HepG2 (cell line): ENCODE results near the gene TNIP1. TPM values are rescaled to one million over a fixed set of nuclear protein-coding genes. Genes with fewer than 3 reads are reported as not detected.

Source experiments
- ERF ChIP-seq: IDR thresholded peaks from 2 replicates; pipeline ENCODE4 v1.6.1; 2018; ENCODE audit warnings: missing biosample characterization, missing genetic modification reagents
- GTF2F1 ChIP-seq: fragments of 150-350 bp; IDR thresholded peaks from 2 replicates; pipeline ENCODE4 v1.6.1; 2014; ENCODE audit warnings: low read length
- HCFC1 ChIP-seq: fragments of 150-350 bp; IDR thresholded peaks from 2 replicates; pipeline ENCODE4 v1.6.1; 2014; ENCODE audit warnings: low read depth, low read length
- KDM2A ChIP-seq: sonication (generic); formaldehyde crosslinking; IDR thresholded peaks from 2 replicates; pipeline ENCODE4 v1.4.0; 2020; ENCODE audit warnings: low read depth, missing genetic modification reagents, borderline replicate concordance
- RCOR2 ChIP-seq: IDR thresholded peaks from 2 replicates; pipeline ENCODE4 v1.6.1; 2016; ENCODE audit warnings: missing biosample characterization, missing genetic modification reagents
- YEATS4 ChIP-seq: sonication (generic); formaldehyde crosslinking; IDR thresholded peaks from 2 replicates; pipeline ENCODE4 v1.4.0; 2020; ENCODE audit warnings: missing genetic modification reagents, borderline replicate concordance
- ZFP62 ChIP-seq: sonication (generic); formaldehyde crosslinking; IDR thresholded peaks from 2 replicates; pipeline ENCODE4 v1.4.0; 2020; ENCODE audit warnings: missing genetic modification reagents
- ZNF337 ChIP-seq: sonication (generic); formaldehyde crosslinking; IDR thresholded peaks from 2 replicates; pipeline ENCODE4 v1.5.1; 2020; ENCODE audit warnings: missing genetic modification reagents, low read depth, mild to moderate bottlenecking, borderline replicate concordance
- ZNF451 ChIP-seq: sonication (generic); formaldehyde crosslinking; IDR thresholded peaks from 2 replicates; pipeline ENCODE4 v1.5.0; 2020; ENCODE audit warnings: mild to moderate bottlenecking, missing genetic modification reagents
- ZNF616 ChIP-seq: sonication (generic); formaldehyde crosslinking; IDR thresholded peaks from 2 replicates; pipeline ENCODE4 v1.5.0; 2020; ENCODE audit warnings: low read depth, mild to moderate bottlenecking, missing genetic modification reagents
- polyA plus RNA-seq, 8 experiments: library from polyadenylated mRNA; depleted of rRNA in 3 of 8; stranded (reverse) in 7 of 8; unstranded in 1 of 8; fragments of >200 nt; fragmentation: Illumina TruSeq in 4 of 8; extraction: Trizol in 4 of 8; gene quantifications; 2 replicates each; pipeline versions ENCODE4 v1.2.1 to v1.2.3, GENCODE V29; 2011 to 2016; ENCODE audit warnings: low read depth in 4 of 8, missing spikeins in 1 of 8, mixed read lengths in 1 of 8; ENCODE audit not compliant: insufficient read depth in 1 of 8
- total RNA-seq, 5 experiments: library from RNA; depleted of rRNA; stranded (reverse); fragments of >200 nt; fragmentation: Illumina TruSeq; extraction: Trizol; gene quantifications; 2 replicates each; pipeline ENCODE4 v1.2.3, GENCODE V29; 2016; ENCODE audit warnings: low read depth in 1 of 5
- TF ChIP-seq, protein P1 (sequence below): sonication (generic); formaldehyde crosslinking; IDR thresholded peaks from 2 replicates; pipeline ENCODE4 v1.5.0; 2020; ENCODE audit warnings: mild to moderate bottlenecking, missing genetic modification reagents
- TF ChIP-seq, protein P2 (sequence below): sonication (generic); formaldehyde crosslinking; IDR thresholded peaks from 2 replicates; pipeline ENCODE4 v1.8.0; 2022; ENCODE audit warnings: mild to moderate bottlenecking, missing genetic modification reagents, moderate library complexity
- TF ChIP-seq, protein P3 (sequence below): sonication (generic); formaldehyde crosslinking; IDR thresholded peaks from 2 replicates; pipeline ENCODE4 v1.9.0; 2021; ENCODE audit warnings: missing genetic modification reagents, borderline replicate concordance
- TF ChIP-seq, protein P4 (sequence below): sonication (generic); formaldehyde crosslinking; IDR thresholded peaks from 2 replicates; pipeline ENCODE4 v1.4.0; 2020; ENCODE audit warnings: mild to moderate bottlenecking, missing genetic modification reagents

TNIP1 gene
- total and polyA plus RNA-seq, 2 of the 13 experiments (the other 11 are each of a cell fraction or from before 2014, with no cell fraction given), result 26.2 to 45.9 TPM

GRCh38 chr5:151020304-151021110 is 60.3 kb downstream of the TNIP1 start, which contains the start of gene GPX3 (continued):
- TF ChIP-seq, protein P1, sequence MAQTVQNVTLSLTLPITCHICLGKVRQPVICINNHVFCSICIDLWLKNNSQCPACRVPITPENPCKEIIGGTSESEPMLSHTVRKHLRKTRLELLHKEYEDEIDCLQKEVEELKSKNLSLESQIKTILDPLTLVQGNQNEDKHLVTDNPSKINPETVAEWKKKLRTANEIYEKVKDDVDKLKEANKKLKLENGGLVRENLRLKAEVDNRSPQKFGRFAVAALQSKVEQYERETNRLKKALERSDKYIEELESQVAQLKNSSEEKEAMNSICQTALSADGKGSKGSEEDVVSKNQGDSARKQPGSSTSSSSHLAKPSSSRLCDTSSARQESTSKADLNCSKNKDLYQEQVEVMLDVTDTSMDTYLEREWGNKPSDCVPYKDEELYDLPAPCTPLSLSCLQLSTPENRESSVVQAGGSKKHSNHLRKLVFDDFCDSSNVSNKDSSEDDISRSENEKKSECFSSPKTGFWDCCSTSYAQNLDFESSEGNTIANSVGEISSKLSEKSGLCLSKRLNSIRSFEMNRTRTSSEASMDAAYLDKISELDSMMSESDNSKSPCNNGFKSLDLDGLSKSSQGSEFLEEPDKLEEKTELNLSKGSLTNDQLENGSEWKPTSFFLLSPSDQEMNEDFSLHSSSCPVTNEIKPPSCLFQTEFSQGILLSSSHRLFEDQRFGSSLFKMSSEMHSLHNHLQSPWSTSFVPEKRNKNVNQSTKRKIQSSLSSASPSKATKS (CRISPR knock-in tag), result no peak
- TF ChIP-seq ZNF451 (CRISPR knock-in tag) (peak; percentile 54; the same call in 1 of the 2 replicates), YEATS4 (CRISPR knock-in tag) (peak; percentile 55), KDM2A (CRISPR knock-in tag) (peak; percentile 77), ERF (CRISPR knock-in tag) (peak; percentile 83), ZNF616 (no peak; the same call in 1 of the 2 replicates), ZNF337 (no peak), HCFC1 (no peak), ZFP62 (CRISPR knock-in tag) (no peak), GTF2F1 (no peak), RCOR2 (CRISPR knock-in tag) (0 out of 2 replicates have a peak, but pooled peaks have one; percentile 27)
- TF ChIP-seq, protein P2, sequence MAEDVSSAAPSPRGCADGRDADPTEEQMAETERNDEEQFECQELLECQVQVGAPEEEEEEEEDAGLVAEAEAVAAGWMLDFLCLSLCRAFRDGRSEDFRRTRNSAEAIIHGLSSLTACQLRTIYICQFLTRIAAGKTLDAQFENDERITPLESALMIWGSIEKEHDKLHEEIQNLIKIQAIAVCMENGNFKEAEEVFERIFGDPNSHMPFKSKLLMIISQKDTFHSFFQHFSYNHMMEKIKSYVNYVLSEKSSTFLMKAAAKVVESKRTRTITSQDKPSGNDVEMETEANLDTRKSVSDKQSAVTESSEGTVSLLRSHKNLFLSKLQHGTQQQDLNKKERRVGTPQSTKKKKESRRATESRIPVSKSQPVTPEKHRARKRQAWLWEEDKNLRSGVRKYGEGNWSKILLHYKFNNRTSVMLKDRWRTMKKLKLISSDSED (CRISPR knock-in tag), result no peak
- TF ChIP-seq, protein P3, sequence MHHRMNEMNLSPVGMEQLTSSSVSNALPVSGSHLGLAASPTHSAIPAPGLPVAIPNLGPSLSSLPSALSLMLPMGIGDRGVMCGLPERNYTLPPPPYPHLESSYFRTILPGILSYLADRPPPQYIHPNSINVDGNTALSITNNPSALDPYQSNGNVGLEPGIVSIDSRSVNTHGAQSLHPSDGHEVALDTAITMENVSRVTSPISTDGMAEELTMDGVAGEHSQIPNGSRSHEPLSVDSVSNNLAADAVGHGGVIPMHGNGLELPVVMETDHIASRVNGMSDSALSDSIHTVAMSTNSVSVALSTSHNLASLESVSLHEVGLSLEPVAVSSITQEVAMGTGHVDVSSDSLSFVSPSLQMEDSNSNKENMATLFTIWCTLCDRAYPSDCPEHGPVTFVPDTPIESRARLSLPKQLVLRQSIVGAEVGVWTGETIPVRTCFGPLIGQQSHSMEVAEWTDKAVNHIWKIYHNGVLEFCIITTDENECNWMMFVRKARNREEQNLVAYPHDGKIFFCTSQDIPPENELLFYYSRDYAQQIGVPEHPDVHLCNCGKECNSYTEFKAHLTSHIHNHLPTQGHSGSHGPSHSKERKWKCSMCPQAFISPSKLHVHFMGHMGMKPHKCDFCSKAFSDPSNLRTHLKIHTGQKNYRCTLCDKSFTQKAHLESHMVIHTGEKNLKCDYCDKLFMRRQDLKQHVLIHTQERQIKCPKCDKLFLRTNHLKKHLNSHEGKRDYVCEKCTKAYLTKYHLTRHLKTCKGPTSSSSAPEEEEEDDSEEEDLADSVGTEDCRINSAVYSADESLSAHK (CRISPR knock-in tag), result no peak
- TF ChIP-seq, protein P4, sequence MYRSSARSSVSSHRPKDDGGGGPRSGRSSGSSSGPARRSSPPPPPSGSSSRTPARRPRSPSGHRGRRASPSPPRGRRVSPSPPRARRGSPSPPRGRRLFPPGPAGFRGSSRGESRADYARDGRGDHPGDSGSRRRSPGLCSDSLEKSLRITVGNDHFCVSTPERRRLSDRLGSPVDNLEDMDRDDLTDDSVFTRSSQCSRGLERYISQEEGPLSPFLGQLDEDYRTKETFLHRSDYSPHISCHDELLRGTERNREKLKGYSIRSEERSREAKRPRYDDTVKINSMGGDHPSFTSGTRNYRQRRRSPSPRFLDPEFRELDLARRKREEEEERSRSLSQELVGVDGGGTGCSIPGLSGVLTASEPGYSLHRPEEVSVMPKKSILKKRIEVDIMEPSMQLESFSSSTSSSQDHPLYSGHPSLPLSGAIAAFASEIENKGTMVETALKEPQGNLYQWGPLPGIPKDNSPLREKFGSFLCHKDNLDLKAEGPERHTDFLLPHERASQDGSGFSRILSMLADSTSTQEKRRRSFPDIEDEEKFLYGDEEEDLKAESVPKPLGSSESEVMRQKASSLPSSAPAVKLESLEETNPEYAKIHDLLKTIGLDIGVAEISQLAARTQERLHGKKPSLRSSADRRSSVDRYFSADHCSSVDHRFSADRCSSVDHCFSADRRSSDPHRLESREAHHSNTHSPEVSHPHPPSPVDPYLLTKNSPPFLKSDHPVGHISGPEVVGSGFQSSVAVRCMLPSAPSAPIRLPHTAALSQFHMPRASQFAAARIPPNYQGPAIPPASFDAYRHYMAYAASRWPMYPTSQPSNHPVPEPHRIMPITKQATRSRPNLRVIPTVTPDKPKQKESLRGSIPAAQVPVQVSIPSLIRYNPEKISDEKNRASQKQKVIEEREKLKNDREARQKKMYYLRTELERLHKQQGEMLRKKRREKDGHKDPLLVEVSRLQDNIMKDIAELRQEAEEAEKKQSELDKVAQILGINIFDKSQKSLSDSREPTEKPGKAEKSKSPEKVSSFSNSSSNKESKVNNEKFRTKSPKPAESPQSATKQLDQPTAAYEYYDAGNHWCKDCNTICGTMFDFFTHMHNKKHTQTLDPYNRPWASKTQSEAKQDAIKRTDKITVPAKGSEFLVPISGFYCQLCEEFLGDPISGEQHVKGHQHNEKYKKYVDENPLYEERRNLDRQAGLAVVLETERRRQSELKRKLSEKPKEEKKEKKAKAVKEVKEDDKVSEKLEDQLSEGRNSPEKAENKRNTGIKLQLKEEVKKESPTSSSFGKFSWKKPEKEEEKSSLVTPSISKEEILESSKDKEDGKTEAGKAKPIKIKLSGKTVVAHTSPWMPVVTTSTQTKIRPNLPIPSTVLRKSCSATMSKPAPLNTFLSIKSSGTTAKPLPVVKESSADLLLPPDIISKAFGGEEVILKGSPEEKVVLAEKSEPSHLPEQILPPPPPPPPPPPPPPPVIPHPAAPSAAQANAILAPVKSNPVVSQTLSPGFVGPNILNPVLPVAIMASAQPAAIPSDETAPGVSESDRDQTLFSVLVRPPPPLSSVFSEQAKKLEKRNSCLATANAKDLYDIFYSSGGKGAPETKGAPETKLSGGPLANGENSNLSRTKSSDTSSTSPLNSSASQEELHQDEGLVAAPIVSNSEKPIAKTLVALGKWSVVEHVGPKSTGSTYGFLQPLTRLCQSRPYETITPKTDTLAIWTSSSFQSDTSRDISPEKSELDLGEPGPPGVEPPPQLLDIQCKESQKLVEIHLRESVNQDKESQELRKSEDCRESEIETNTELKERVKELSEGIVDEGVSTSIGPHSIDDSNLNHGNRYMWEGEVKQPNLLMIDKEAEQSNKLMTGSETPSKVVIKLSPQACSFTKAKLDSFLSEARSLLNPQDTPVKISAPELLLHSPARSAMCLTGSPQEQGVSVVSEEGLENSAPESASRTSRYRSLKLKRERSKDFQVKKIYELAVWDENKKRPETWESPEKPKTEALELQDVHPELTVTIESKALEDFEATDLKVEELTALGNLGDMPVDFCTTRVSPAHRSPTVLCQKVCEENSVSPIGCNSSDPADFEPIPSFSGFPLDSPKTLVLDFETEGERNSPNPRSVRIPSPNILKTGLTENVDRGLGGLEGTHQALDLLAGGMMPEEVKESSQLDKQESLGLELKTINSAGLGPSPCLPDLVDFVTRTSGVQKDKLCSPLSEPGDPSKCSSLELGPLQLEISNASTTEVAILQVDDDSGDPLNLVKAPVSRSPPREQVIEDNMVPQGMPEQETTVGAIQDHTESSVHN, result no peak
